Measurements from ENCODE around the gene HLA-B.

Gene HLA-B

DNA sequence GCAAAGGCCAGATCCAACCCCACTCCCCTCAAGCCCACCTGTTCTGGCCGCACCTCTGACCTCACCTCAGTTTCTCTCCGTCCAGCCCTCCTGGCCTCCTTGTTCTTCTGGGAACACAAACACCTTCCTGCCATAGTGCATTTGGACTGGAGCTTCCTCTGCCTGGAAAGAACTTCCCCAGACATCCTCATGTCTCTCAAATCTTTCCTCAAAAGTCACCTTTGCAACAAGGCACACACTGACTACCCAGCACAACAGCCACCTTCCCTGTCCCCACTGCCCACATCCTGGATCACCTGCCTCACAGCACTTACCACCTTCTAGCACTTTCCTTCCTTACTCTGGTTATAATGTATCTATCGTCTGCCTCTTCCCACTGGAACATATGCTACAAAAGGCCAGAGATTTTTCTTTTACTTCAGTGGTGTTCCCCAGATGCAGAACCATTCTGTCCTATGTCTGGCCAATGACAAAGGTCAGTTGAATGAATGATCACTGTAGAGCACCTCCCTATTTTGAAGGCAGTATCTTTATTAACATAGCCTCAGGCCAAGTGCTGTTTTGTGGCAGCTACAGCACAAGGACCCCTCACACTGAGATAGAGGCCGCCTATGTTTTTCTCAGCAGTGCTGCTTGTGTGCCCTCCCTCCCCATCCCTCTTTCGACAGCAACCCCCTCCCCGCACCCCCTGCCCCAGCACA is 4.1 kb downstream of the HLA-B start:
- no peak for DNase-seq (ENCODE audit: low spot score)

DNA sequence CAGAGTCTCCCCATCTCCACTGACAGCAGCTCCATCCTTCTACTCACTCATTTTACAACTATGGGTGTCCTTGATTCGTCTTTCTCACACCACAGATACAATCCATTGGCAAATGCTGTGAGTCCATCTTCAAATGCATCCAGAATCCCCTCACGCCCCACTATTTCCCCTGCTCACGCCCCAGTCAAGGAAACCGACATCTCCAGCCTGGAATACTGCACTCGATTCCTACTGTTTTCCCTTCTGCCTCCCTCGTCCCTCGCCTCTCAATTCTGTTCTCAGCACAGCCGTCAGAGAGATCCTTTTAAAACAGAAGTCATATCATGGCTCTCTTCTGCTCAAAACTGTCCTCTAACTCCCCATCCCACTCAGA is 4.7 kb downstream of the HLA-B start:
- DNase-seq (ENCODE audit: low spot score) = no peak

DNA sequence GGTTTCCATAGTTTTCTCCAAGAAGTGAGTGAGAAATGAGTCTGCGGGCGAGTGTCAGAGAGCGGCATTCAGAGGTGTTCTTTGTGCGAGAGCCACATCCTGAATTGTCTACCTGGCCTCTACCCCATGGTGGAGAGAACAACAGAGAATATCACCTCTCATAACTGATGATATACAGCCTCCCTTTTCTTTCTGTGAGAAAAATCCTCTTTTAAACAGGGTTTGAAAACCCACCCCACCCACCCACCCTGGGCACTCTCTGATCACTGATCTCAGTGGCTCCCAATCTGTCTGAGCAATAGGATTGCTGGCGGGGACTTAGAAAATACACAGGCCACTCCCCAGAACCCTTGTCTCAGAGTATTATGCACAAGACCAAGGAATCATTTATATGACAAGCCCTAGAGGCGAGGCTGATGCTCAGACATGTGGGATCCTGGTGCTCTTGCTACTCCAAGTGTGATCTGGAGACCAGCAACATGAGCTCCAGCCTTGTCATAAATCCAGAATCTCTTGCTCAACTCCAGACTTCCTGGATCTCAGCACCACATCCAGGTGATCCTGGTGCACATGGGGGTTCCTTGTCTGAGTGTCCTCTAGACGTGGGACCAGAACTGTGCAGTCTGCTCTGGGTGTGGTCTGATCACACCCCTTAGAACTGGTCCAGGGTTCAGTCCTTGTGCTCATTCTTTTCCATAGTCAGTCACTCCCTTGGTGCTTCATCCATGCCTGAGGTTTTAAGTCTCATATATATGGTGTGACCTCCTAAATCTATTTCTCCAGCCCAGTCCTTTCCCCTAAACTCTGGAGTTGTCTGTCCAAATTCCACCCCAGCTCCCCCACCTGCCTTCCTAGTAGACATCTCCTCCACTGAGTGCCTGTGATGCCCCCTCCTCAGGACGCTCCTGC is 5.3 kb downstream of the HLA-B start:
- no peak for DNase-seq (ENCODE audit: low spot score)

DNA sequence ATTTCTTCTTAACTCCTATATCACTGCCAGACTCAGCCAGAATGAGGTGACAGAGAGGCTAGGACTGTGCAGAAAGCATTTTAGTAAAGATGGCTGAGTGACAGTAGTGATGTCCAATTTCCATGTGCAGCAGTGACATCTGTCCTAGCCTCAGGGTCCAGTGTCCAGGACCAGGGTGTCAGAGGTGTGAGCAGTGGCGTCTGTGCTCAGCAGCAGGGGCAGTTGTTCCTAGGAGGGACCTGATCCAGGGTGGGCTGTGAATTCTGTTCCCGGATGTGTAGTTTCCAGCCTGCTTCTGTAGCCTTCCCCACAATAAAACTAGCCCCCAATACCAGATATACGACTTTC is 6.0 kb downstream of the HLA-B start:
- no peak for DNase-seq (ENCODE audit: low spot score)

DNA sequence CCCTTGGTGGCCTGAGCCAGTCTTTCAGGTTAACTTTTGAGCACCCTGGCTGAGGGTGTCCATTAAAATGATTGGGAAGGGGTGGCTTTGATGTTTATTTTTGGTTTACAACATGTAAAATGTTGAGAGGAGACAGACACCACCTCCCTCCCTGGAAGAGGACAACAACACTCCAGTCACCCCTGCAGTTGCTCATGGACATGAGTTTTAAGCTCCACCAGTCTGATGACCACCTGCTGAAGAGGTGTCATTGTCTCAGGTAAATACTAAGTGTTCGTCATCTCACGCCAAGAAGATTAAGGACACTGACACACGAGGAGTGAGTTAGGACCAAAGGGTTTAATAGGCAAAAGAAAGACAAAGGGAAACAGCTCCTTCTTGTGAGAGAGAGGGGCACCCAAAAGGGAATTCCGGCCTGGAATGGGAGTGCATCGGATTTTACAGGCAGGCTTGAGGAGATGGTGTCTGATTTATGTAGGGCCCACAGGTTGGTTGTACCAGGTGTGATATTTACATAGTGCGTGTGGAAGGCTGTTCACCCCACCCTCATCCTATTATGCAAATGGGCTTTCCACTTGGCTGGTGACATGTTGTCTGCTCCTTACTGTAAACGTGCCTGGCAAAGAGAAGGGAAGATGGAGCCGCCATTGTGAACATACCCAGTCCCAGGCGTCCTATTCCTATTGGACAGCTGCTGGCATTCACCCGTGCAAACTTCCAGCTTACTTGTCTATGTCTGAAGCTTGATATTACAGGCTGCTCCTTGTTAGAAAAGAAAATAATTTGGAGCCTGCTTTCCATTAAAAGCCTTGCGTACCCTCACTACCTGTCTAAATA is 6.6 kb downstream of the HLA-B start:
- DNase-seq (ENCODE audit: low spot score) = no peak

DNA sequence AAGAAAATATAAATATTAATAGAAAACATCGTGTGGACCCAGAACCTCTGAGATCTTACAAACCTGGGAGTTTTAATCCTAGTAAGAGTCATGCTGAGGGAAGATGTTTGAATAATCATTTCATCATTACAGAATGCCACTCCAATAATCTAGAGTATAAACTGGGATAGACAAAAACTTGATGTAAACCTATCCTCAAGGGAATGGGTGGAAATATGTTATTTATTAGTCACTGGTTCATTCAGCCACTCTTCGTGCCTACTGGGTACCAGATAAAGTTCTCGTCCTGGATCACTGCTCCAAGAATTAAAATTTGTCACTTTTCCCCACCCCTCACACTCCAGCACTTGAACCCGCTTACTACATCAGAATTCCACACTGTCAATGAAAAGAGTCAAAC is 7.7 kb downstream of the HLA-B start:
- DNase-seq (ENCODE audit: low spot score) = no peak

DNA sequence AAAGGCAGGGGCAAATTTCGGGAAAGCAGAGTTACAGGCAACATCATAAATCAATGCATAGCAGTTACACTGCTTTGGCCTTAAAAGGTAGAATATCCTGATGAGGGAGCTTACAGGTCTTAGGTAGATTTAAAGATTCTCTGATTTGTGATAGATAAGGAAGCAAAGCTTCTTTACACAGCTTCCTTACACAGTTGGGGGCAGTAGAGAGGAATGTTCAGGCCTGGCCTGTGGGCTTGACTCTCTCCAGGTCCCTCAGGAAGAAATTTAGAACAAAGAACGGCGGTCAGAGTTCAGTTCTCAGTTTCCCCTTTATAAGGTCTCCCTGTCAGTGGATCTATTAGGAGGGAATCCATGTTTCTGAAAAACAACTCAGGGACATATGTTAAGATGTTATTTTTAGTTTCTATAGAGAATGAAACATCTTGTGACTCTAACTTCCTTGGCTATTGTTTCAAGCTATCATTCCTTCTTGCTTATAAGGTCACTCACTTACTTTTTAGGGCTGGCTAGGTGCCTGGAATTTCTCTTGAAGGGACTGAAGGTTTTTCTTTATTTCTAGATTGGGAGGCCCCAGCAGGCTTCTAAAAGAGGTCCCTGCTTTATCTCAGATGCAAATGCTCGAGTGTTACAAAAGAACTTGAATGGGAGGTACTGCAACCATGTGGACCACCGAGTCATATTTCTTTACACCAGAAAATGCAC is 11.8 kb downstream of the HLA-B start:
- no peak for DNase-seq (ENCODE audit: low spot score)

DNA sequence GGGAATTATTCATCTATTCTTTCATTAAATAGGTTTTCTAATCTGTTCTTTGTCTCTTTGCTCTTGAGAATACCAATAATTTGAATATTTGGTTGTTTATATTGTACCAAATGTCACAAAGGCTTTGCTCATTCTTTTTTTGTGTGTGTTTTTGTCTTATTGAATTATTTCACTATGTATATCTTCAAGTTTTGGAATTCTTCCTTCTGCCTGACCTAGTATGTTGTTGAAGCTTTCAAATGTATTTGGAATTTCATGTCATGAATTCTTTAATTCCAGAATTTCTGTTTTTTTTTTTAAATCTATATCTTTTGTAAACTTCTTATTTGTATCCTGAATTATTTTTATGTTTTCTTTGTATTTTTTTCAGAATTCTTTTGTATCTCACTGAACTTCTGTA is 16.8 kb downstream of the HLA-B start:
- no peak for DNase-seq (ENCODE audit: low spot score)

DNA sequence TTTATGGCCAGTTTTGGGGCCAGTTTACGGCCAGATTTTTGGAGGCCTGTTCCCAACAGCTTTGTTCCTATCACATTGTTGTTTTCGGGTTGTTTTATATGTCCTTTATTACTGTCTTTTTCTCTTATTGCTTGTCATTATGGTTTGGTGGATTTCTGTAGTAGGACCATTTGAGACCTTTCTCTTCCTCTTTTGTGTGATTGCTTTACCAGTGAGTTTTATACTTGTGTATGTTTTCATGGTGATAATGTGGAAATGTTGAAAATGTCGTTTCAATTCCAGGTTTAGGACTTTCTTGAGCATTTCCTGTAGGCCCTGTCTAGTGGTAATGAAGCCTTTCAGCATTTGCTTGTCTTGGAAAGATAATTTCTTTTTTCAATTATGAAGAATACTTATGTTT is 17.8 kb downstream of the HLA-B start:
- no peak for DNase-seq (ENCODE audit: low spot score)

DNA sequence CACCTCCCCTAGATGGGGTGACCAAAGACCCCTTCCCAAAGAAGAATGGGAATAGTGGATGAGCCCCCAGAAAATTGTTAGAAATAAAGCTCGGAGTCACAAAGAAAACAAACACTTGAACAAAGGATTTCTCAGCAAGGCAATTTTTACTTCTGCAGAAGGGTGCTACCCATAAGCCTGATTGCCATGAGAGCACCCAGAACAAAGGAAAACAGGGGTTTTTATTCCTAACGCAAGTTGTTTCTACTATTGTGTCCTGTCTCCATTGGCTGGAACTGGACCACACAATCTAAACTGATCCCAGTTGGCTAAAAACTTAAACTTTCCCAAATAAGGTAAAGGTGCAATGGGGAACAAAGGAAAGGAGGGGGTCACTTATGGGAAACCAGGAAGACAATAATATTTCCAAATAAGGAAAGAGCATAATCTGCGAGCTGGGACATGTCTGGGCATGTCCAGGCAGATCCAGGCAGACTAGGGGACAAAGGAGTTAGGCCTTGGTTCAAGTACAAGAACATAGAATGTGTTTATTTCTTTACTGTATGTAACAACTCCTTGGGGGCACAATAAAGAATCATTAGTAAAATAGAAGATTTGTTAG is 20.0 kb downstream of the HLA-B start:
- DNase-seq (ENCODE audit: low spot score) = no peak

DNA sequence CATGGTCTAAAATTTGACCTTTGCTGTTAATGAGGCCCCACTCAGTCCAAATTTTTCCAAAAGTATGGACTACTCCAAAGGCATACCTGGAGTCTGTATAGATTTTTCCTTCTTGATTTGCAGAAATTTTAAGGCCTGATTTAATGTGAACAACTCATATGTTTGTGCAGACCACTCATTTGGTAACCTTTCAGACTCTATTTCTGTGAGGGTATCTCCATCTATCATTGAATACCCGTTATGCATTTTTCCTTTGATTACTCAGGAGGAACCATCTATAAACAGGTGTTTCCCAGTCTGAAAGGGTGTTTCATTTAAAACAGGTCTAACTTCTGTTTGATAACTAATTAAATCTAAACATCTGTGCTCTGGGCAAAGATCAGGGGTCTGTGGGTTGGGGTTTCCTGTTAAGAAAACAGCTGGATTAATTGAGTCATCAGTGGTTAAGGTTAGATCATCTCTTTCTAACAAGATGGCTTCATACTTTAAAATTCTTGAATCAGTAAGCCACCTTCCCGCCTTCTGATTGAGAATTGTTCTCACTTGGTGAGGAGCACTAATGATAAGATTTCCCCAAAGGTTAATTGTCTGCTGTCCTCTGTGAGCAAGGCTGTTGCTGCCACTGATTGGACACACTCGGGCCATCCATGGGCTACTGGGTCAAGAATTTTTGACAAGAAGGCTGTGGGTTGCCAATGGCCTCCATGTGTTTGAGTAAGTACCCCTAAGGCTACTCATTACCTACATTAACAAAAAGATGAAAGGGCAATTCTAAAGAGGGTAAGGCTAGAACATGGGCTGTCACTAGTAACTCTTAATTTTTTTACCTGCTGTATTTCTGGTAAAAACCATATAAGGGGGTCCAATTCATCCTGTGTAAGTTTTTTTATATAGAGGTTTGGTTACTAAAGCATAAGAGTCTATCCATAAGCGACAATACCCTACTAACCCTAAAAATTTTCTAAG is 24.1 kb downstream of the HLA-B start:
- DNase-seq (ENCODE audit: low spot score) = no peak

DNA sequence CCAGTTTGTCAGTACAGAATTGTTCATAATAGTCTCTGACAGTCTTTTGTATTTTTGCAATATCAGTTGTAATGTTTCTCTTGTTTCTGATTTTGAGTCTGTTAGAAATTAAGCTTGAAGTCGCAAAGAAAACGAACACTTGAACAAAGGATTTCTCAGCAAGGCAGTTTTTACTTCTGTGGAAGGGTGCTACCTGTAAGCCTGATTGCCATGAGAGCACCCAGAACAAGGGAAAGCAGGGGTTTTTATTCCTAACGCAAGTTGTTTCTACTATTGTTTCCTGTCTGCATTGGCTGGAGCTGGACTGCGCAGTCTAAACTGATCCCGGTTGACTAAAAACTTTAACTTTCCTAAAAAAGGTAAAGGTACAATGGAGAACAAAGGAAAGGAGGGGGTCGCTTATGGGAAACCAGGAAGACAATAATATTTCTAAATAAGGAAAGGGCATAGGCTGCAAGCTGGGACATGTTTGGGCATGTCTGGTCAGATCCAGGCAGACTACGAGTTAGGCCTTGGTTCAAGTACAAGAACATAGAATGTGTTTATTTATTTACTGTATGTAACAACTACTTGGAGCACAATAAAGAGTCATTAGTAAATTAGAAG is 28.5 kb downstream of the HLA-B start:
- no peak for DNase-seq (ENCODE audit: low spot score)

DNA sequence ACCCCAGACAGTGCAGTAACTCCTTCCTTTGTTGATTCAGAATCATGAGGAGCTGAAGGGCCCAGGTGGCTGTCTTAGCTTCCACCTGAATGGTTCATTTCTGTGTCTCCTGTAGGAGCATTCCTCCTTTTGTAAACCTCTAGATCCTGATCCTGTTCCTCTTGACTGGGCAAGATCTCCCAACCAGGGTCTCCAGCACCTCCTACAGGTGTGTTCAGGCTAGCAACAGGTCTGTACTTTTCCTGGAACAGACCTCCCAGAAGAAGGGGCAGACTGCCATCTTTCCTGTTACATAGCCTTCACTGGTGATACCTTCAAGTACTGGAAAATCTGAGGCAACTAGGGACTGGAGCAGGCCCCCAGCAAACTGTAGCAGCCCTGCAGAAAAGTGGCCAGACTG is 35.2 kb downstream of the HLA-B start:
- DNase-seq (ENCODE audit: low spot score) = no peak

DNA sequence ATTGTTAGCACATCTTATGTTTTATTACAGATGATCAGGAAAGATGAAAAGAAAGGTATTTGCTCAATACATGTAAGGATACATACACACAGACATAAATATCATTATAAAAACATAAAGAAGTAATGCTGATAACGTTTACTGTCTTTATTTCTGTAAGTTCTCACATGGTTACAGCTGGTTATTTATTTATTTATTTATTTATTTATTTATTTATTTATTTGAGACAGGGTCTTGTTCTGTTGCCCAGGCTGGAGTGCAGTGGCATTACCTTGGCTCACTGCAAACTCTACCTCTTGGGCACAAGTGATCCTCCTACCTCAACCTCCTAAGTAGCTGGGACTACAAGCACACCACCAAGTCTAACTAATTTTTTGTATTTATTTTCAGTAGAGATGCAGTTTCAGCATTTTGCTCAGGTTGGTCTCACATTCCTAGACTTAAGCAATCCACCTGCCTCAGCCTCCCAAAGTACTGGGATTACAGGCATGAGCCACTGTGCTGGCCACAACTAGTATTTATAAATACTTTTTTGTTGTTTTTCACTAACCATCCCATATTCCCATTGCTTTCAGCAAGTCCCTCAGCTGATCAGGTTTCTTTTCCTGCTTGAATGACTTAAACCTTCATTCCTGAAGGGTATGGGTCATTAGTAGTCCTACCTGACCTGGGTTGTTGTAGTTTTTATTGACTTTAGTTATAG is 35.8 kb downstream of the HLA-B start:
- no peak for DNase-seq (ENCODE audit: low spot score)

DNA sequence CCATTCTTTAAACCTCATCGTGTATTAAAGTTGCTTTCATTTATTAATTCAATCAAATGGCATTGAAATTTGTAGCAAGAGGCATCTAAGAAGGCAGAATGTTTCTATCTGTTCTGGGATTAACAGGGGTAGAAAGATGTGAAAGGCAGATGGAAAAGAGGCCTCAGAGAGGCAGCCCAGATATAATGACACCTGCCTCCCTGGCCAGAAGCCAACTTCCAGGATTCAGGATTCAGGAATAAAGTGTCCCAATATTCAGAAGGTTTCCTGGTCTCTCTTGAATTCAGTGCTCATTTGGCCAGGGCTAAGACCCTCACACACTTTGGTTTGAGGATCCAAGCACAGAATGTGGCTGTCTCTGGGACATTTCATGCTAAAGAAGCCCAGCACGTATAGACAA is 39.9 kb downstream of the HLA-B start:
- DNase-seq (ENCODE audit: low spot score) = no peak

DNA sequence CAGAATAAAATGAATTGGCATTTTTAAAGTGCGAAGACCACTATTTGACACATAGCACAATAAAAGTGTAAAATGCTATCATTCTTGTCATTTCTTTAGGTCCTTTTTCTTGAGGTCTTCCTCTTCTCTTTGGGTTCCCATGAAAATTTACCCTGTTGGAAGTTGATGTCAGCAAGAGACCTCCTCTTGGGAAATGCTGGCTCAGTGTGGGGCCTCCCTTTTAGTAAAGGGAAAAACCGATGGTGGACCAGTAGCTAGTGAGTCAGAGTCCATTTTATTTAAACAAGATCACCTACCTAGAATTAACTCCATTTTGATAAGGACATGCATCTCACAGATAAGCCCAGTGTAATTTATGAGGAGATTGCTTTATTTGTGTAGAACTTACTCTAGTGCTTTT is 47.3 kb downstream of the HLA-B start:
- DNase-seq (ENCODE audit: low spot score) = no peak

DNA sequence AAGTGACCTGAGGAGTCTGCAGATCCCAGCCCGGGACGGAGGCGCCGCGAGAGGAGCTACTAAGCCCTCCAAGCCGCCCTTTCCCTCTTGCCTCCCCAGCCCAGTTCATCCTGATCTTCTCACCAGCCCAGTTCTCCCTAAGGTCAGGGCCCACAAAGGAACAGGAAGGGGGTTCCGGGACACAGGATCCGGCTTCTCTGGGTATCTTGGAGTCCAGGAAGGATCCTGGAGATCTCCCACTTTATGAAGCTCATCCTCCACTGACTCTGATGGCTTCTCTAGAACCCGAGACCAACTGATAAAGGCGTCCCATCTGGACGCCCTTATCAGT is 48.2 kb downstream of the HLA-B start:
- no peak for DNase-seq (ENCODE audit: low spot score)

DNA sequence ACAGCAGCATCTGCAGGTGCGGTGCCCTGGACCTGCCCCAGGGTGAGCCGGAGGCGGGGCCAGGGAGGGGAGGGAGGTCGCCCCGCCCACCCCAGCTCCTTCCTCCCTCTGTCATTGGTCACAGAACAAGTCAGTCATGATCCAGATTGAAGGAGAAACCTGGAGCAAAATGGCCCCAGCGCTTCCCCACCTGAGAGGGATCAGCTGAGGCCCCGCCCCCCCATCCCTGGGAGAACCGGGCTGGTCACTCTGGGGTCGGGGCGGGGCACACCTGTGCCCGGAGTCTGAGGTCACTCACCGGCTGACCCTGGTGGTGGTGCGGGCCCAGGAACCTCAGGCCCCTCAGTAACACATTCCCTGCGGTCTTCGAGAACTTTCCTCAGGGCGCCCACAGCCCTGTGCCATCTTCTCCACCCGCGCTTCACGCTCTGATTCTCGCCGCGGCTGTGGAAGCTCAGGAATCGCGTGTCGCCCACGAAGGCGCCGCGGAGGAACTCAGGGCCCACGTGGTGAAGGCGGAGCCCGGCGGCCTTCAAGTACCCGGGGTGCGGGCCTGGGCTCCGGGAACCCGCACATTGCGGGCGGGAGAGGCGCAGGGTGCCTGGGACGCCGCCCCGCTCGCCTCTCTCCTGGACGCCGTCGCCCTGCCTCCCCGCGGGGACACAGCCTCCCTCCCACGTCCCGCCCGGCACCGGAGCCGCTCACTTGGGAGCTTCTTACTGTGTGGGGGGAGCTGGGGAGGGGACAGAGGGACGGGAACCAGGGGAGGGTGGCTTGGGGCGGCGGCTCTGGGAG is 48.7 kb downstream of the HLA-B start:
- DNase-seq (ENCODE audit: low spot score) = peak; percentile 27

DNA sequence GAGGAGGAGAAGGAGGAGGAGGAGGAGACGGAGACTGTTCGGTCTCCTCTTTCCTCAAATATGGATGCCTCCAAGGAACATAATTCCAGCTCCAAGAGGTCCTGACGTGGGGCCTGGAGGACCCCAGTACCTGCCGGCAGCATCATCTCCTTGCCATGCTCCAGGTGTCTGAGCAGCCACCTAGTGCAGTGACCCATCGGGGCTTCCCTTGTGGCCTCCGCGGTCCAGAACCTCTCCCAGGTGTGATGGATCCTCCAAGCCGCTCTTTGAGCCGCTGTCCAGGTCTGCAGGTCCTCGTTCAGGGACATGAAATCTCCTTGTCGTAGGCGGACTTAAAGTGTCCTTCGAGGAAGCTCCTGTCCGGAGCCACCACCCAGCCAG is 49.3 kb downstream of the HLA-B start:
- no peak for DNase-seq (ENCODE audit: low spot score)
